ENCODE measurements around the gene HLA-F. TPM values are rescaled to one million over a fixed set of nuclear protein-coding genes. Genes with fewer than 3 reads are reported as not detected.

Gene HLA-F
- total RNA-seq, 2 donors from 2014 or later, result 21.1 to 36.7 TPM

GRCh38 chr6:29737707-29738630 lies 14.7 kb downstream of the HLA-F start:
- Histone ChIP-seq H3K9me3 (no peaks in the 10 kb centered on the region), H3K36me3 (no peaks in the 10 kb centered on the region), H3K27ac (peak overlapping the region in 1 of 2 donors; percentile 11), H3K4me1 (peaks cover 0 to 6% of the 10 kb centered on the region in 2 donors), H3K27me3 (no peaks in the 10 kb centered on the region), H3K4me3 (no peak overlapping the region)
- DNase-seq (ENCODE audit: low spot score), result no peak
- TF ChIP-seq, protein P1, sequence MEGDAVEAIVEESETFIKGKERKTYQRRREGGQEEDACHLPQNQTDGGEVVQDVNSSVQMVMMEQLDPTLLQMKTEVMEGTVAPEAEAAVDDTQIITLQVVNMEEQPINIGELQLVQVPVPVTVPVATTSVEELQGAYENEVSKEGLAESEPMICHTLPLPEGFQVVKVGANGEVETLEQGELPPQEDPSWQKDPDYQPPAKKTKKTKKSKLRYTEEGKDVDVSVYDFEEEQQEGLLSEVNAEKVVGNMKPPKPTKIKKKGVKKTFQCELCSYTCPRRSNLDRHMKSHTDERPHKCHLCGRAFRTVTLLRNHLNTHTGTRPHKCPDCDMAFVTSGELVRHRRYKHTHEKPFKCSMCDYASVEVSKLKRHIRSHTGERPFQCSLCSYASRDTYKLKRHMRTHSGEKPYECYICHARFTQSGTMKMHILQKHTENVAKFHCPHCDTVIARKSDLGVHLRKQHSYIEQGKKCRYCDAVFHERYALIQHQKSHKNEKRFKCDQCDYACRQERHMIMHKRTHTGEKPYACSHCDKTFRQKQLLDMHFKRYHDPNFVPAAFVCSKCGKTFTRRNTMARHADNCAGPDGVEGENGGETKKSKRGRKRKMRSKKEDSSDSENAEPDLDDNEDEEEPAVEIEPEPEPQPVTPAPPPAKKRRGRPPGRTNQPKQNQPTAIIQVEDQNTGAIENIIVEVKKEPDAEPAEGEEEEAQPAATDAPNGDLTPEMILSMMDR (IDR thresholded peaks at IDR 0.05), result peak; percentile 59 to 72

DNA sequence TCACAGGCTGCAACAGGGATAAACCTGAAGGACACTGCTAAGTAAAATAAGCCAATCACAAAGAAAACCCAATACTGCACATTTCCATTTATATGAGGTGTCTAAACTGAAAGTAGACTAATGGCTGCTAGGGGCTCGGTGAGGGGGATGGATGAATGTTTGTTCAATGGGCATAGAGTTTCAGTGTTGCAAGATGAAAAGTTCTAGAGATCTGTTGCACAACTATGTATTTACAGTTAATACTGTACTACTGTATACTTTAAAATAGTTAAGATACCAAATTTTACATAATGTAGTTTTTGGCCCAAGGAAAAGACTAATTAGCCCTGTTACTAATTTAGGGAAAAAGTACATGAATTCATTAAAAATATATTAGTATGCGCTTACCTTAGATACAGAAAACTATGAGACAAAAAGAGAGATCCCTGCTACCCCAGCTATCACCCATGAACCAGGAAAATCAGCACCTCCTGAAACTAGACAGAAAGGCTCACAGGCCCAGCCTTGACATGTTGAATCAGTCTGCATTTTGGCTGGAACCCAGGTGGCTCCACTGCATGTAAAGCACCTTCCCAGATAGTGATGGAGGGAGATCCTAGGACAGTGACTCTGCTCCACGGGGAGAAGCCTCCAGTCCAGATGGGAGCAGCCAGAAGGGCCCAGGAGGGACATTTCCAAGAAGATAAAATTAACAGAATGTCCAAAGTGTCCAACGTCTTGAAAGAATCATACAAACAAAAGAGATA lies 16.1 kb downstream of the HLA-F start:
- H3K4me1 ChIP-seq, result peaks cover 0 to 6% of the 10 kb centered on the region in 2 donors
- no peaks in the 10 kb centered on the region for H3K27me3 ChIP-seq
- no peak overlapping the region for H3K27ac ChIP-seq
- TF ChIP-seq, protein P1 (IDR thresholded peaks at IDR 0.05), result no peak
- DNase-seq (ENCODE audit: low spot score), result no peak
- no peaks in the 10 kb centered on the region for H3K9me3 ChIP-seq
- no peak overlapping the region for H3K4me3 ChIP-seq
- no peaks in the 10 kb centered on the region for H3K36me3 ChIP-seq

DNA sequence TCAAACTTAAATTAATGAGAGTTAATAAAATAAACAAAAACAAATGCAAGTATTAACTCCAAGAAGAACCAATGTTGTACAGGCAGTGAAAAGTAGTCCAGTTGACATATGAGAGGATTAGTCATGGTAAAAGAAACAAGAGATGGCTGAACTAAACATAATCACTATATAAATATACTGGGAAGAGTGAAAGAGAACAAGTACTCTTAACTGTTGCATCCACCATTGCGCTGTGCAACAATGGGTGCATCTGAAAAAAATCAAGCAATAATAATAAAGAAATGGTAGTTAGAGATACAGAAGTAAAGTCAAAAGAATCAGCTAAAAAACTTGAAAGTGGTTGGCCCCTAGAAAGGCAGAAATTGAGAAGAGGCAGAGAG lies 16.6 kb downstream of the HLA-F start:
- peaks cover 0 to 6% of the 10 kb centered on the region in 2 donors for H3K4me1 ChIP-seq

DNA sequence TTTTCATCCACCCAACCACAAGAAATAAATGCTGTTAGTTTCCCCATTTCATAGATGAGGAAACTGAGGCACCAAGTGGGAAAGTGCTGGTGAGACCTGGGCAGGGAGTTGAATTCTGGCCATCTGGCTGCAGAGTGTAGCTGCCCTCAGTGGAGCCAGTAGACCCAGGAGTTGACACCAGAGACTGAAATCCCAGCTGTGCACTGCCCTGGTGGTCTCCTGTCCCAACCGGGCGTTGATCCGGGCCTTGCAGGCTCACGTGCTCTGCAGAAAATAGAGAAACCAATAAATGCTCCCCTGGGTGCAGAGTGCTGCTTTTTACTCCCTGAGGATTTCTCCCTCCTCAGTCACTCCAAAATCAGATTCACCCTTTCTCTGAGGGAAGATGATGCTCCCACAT lies 18.4 kb downstream of the HLA-F start:
- DNase-seq (ENCODE audit: low spot score), result no peak
- H3K9me3 ChIP-seq, result no peaks in the 10 kb centered on the region
- no peak overlapping the region for H3K27ac ChIP-seq
- H3K4me3 ChIP-seq, result no peak overlapping the region
- no peaks in the 10 kb centered on the region for H3K36me3 ChIP-seq
- TF ChIP-seq, protein P1 (IDR thresholded peaks at IDR 0.05), result no peak
- H3K27me3 ChIP-seq, result no peaks in the 10 kb centered on the region
- H3K4me1 ChIP-seq, result peaks cover 0 to 6% of the 10 kb centered on the region in 2 donors

More for the DNA sequence above, 16.6 kb downstream of the HLA-F start:
- H3K4me3 ChIP-seq, result no peak overlapping the region
- H3K27ac ChIP-seq, result no peak overlapping the region
- no peaks in the 10 kb centered on the region for H3K27me3 ChIP-seq
- no peaks in the 10 kb centered on the region for H3K9me3 ChIP-seq
- no peak for DNase-seq (ENCODE audit: low spot score)
- TF ChIP-seq, protein P1 (IDR thresholded peaks at IDR 0.05), result no peak
- no peaks in the 10 kb centered on the region for H3K36me3 ChIP-seq

GRCh38 chr6:29742127-29742526 lies 18.9 kb downstream of the HLA-F start:
- no peak overlapping the region for H3K27ac ChIP-seq
- peaks cover 0 to 6% of the 10 kb centered on the region in 2 donors for H3K4me1 ChIP-seq
- no peak for DNase-seq (ENCODE audit: low spot score)
- TF ChIP-seq, protein P1 (IDR thresholded peaks at IDR 0.05), result no peak
- H3K36me3 ChIP-seq, result no peaks in the 10 kb centered on the region
- no peak overlapping the region for H3K4me3 ChIP-seq
- H3K27me3 ChIP-seq, result no peaks in the 10 kb centered on the region
- no peaks in the 10 kb centered on the region for H3K9me3 ChIP-seq

Measured in right atrium auricular region (tissue), 2 donors.